ENCODE results near the gene DPF1. TPM values are rescaled to one million over a fixed set of nuclear protein-coding genes. Genes with fewer than 3 reads are reported as not detected.

Gene DPF1
- total RNA-seq, 2 donors from 2014 or later, result not detected

DNA sequence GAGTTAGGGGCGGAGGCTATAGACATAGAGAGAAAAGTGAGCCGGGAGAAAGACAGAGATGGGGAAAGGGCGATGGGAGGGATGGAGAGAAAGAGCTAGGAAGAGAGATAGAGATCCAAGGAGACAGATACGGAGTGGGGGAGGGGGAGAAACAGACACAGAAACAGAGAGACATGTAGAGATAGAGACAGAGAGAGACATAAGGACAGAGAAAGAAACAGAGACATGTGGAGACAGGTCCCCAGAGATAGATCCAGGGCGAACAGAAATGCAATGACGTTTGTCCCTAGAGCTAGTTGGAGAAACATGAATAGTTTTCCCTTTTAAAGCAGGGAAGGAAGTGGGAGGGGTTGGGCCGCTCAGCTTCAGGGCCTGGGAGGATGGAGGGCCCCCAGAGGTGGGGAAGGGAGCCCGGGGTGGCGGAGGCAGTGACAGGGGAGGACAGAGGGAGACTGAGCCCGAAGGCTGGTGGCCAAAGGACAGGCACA, 27.6 kb upstream of the DPF1 start:
- no peak for DNase-seq (ENCODE audit: low spot score)

DNA sequence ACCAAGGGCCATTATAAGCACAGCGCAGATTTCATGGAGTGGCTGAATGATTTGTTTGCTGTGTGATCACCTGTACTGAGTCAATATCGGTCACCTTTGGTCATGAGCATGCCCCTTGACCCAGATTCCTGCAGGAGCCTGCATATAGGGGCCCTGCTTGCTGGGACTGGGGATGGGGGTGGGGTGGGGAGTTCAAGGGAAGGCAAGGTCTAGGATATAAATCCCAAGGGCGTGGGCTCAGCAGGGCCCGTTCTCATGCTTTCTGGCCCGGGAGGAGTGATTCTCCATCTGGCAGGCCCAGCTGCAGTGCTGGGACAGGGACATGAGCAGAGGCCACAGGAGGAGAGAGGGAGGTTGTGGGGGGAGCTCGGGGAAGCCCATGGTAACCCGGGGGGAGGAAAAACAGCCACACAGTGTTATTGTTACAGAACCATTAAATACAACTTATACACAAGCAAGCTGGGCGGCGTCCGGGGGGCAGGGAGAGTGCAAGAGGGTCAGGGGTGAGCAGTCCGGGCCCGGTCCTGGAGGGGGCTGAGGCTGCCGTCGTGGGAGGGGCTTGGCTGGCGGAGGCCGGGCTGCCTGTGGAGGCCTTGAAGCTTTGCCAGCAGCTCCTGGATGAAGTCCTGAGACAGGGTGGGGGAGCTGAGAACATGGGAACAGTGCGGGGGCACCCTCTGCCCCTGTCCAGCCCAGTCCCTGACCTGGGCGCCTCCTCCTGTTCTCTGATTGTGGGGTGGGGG, 27.0 kb upstream of the DPF1 start:
- H3K27ac ChIP-seq, result peak overlapping the region; percentile 88 to 90
- no peaks in the 10 kb centered on the region for H3K9me3 ChIP-seq
- TF ChIP-seq, protein P1, sequence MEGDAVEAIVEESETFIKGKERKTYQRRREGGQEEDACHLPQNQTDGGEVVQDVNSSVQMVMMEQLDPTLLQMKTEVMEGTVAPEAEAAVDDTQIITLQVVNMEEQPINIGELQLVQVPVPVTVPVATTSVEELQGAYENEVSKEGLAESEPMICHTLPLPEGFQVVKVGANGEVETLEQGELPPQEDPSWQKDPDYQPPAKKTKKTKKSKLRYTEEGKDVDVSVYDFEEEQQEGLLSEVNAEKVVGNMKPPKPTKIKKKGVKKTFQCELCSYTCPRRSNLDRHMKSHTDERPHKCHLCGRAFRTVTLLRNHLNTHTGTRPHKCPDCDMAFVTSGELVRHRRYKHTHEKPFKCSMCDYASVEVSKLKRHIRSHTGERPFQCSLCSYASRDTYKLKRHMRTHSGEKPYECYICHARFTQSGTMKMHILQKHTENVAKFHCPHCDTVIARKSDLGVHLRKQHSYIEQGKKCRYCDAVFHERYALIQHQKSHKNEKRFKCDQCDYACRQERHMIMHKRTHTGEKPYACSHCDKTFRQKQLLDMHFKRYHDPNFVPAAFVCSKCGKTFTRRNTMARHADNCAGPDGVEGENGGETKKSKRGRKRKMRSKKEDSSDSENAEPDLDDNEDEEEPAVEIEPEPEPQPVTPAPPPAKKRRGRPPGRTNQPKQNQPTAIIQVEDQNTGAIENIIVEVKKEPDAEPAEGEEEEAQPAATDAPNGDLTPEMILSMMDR (IDR thresholded peaks at IDR 0.05), result no peak
- H3K27me3 ChIP-seq, result no peaks in the 10 kb centered on the region
- no peaks in the 10 kb centered on the region for H3K36me3 ChIP-seq
- peaks cover 0 to 63% of the 10 kb centered on the region in 2 donors for H3K4me1 ChIP-seq
- H3K4me3 ChIP-seq, result peak overlapping the region; percentile 19 to 43
- peak; percentile 73 for DNase-seq (ENCODE audit: low spot score)

More for the DNA sequence above, 27.6 kb upstream of the DPF1 start:
- TF ChIP-seq, protein P1 (IDR thresholded peaks at IDR 0.05), result no peak
- Histone ChIP-seq H3K36me3 (no peaks in the 10 kb centered on the region), H3K4me1 (peaks cover 0 to 67% of the 10 kb centered on the region in 2 donors), H3K4me3 (peak overlapping the region; percentile 34 to 43), H3K9me3 (no peaks in the 10 kb centered on the region), H3K27ac (peak overlapping the region; percentile 88 to 90), H3K27me3 (no peaks in the 10 kb centered on the region)

DNA sequence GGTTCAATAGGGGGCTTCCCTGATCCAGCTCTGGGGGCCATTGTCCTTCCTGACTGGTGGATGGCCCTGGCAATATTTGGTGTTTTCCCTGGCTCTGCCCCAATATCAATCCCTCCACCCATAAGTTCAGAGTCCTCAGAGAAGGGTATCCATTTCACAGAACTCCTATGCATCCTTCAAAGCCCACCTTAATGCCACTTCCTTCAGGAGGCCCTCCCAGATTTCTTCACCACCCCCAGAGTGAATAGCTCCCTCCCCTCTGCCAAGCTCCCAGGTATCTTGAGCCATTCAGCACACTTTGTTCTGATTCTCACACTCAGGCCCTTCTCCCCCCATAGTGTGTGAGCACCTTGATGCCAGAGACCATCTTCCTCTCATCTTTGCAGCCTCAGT, 26.4 kb upstream of the DPF1 start:
- Histone ChIP-seq H3K27ac (peak overlapping the region; percentile 88 to 90), H3K4me3 (peak overlapping the region; percentile 19 to 43), H3K9me3 (no peaks in the 10 kb centered on the region), H3K4me1 (peaks cover 0 to 59% of the 10 kb centered on the region in 2 donors), H3K36me3 (no peaks in the 10 kb centered on the region), H3K27me3 (no peaks in the 10 kb centered on the region)
- DNase-seq (ENCODE audit: low spot score), result no peak
- TF ChIP-seq, protein P1 (IDR thresholded peaks at IDR 0.05), result no peak

- DNase-seq (ENCODE audit: low spot score), result no peak
- Histone ChIP-seq H3K27ac (peak overlapping the region; percentile 42 to 51), H3K4me1 (peaks cover 0 to 48% of the 10 kb centered on the region in 2 donors)
Measured at GRCh38 chr19:38248421-38248820, 24.4 kb upstream of the DPF1 start.

DNA sequence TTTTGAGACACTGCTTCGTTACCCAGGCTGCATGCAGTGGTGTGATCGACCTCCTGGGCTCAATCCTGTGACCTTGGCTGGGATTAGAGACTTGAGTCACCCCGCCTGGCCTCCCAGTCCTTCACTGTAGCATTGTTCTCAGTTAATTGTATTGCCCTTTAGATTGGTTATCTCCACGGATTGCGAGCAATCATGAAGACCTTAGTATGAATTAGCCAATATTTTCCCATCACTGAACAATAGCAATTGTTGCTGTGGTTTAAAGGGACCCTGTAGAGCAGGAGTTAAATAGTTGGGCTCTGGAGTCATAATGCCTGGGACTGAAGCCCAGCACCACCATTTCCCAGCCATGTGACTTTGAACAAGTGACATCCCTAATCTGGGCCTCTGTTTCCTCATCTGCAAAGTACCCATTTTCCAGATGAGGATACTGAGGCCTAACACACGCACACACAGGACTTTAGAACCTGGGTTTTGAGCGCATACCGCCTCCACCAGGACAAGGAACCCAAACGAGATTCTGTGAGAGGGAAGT, 23.8 kb upstream of the DPF1 start:
- no peaks in the 10 kb centered on the region for H3K36me3 ChIP-seq
- H3K27ac ChIP-seq, result peak overlapping the region; percentile 42 to 51
- no peak for DNase-seq (ENCODE audit: low spot score)
- H3K9me3 ChIP-seq, result no peaks in the 10 kb centered on the region
- no peak overlapping the region for H3K4me3 ChIP-seq
- H3K4me1 ChIP-seq, result peaks cover 0 to 41% of the 10 kb centered on the region in 2 donors
- H3K27me3 ChIP-seq, result no peaks in the 10 kb centered on the region
- TF ChIP-seq, protein P1 (IDR thresholded peaks at IDR 0.05), result no peak

More at GRCh38 chr19:38248421-38248820, 24.4 kb upstream of the DPF1 start:
- H3K36me3 ChIP-seq, result no peaks in the 10 kb centered on the region
- TF ChIP-seq, protein P1 (IDR thresholded peaks at IDR 0.05), result no peak
- H3K4me3 ChIP-seq, result no peak overlapping the region
- H3K9me3 ChIP-seq, result no peaks in the 10 kb centered on the region
- no peaks in the 10 kb centered on the region for H3K27me3 ChIP-seq
